ENCODE data around the gene MCIDAS. TPM values are rescaled to one million over a fixed set of nuclear protein-coding genes. Genes with fewer than 3 reads are reported as not detected.

Gene MCIDAS
- polyA plus RNA-seq, 1 donor (not counting 4 experiments of a cell fraction or from before 2014, with no cell fraction given): 0.03 TPM

DNA sequence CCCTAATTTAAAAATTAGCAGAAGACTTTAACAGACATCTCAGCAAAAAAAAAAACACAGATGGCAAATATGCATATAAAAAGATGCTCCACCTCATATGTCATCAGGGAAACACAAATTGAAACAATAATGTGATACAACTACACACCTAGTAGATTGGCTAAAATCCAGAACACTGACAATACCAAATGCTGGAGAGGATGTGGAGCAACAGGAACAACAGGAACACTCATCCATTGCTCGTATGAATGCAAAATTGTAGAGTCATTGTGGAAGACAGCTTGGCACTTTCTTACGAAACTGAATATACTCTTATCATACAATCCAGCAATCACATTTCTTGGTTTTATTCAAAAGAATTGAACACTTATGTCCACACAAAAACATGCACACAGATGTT lies 22.1 kb downstream of the MCIDAS start:
- no peak for DNase-seq (ENCODE audit: low read depth, low spot score)
- no peaks in the 10 kb centered on the region for H4K20me1 ChIP-seq (ENCODE audit: control insufficient read depth, extremely low read depth, insufficient read depth, low read length)

DNA sequence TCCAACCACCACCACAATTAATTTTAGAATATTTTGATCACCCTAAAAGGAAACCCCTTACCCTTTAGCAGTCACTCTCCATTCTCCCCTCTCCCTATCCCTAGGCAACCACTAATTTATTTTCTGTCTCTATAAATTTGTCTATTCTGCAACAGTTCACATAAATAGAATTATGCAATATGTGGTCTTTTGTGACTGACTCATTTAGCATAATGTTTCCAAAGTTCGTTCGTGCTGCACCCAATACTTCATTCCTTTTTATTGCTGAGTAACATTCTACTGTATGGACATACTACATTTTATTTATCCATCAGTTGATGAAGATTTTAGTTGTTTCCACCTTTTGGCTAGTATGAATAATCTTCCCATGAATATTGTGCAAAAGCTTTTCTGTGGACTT lies 36.0 kb downstream of the MCIDAS start:
- no peaks in the 10 kb centered on the region for H3K9me3 ChIP-seq (ENCODE audit: control insufficient read depth, low read depth, low read length)
- DNase-seq (ENCODE audit: low read depth, low spot score) (no peak), FAIRE-seq (no peak)
- dilution Hi-C loops (cut with MboI; ENCODE audit: extremely low pct_ligation_motif_present, low sequenced_read_pairs): no loop called here
- H2AFZ ChIP-seq (ENCODE audit: control insufficient read depth, low read length): no peak overlapping the region
- H3K27me3 ChIP-seq (ENCODE audit: control insufficient read depth, extremely low read depth, insufficient read depth, low read length): peaks cover 10% of the 10 kb centered on the region
- no peaks in the 10 kb centered on the region for H4K20me1 ChIP-seq (ENCODE audit: control insufficient read depth, extremely low read depth, insufficient read depth, low read length)
- H3K9me1 ChIP-seq (ENCODE audit: control insufficient read depth, extremely low read depth, insufficient read depth, low read length): no peaks in the 10 kb centered on the region
- no peak overlapping the region for H3K4me3 ChIP-seq (ENCODE audit: control insufficient read depth in 2 of 3, extremely low read depth in 1 of 3, insufficient read depth in 2 of 3, low read depth in 1 of 3, low read length in 3 of 3)
- TF ChIP-seq EZH2 (IDR thresholded peaks at IDR 0.05; ENCODE audit: low read length): no peak
- TF ChIP-seq, protein P1, sequence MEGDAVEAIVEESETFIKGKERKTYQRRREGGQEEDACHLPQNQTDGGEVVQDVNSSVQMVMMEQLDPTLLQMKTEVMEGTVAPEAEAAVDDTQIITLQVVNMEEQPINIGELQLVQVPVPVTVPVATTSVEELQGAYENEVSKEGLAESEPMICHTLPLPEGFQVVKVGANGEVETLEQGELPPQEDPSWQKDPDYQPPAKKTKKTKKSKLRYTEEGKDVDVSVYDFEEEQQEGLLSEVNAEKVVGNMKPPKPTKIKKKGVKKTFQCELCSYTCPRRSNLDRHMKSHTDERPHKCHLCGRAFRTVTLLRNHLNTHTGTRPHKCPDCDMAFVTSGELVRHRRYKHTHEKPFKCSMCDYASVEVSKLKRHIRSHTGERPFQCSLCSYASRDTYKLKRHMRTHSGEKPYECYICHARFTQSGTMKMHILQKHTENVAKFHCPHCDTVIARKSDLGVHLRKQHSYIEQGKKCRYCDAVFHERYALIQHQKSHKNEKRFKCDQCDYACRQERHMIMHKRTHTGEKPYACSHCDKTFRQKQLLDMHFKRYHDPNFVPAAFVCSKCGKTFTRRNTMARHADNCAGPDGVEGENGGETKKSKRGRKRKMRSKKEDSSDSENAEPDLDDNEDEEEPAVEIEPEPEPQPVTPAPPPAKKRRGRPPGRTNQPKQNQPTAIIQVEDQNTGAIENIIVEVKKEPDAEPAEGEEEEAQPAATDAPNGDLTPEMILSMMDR (optimal IDR thresholded peaks at IDR 0.05 in 1 of 3, IDR thresholded peaks at IDR 0.05 in 1 of 3, conservative IDR thresholded peaks at IDR 0.05 in 1 of 3; ENCODE audit: extremely low read depth in 1 of 3, insufficient read depth in 2 of 3, low read length in 3 of 3): no peak
- no peak overlapping the region for H3K27ac ChIP-seq (ENCODE audit: control insufficient read depth, insufficient read depth, low read length)
- no peak overlapping the region for H3K9ac ChIP-seq (ENCODE audit: control insufficient read depth, extremely low read depth, insufficient read depth, low read length)
- H3K36me3 ChIP-seq (ENCODE audit: control insufficient read depth in 2 of 2, extremely low read depth in 1 of 2, insufficient read depth in 2 of 2, low read length in 2 of 2): no peaks in the 10 kb centered on the region
- no peak overlapping the region for H3K4me2 ChIP-seq (ENCODE audit: control insufficient read depth, extremely low read depth, insufficient read depth, low read depth, low read length)
- no peaks in the 10 kb centered on the region for H3K4me1 ChIP-seq (ENCODE audit: control insufficient read depth, extremely low read depth, insufficient read depth, low read length)
- H3K79me2 ChIP-seq (ENCODE audit: control insufficient read depth, insufficient read depth, low read length): no peaks in the 10 kb centered on the region

More for the DNA sequence above, 22.1 kb downstream of the MCIDAS start:
- Histone ChIP-seq H3K4me1 (ENCODE audit: control insufficient read depth, extremely low read depth, insufficient read depth, low read length) (no peaks in the 10 kb centered on the region), H3K4me3 (ENCODE audit: control insufficient read depth in 2 of 3, extremely low read depth in 1 of 3, insufficient read depth in 2 of 3, low read depth in 1 of 3, low read length in 3 of 3) (no peak overlapping the region), H3K27ac (ENCODE audit: control insufficient read depth, insufficient read depth, low read length) (no peak overlapping the region), H2AFZ (ENCODE audit: control insufficient read depth, low read length) (no peak overlapping the region), H3K9ac (ENCODE audit: control insufficient read depth, extremely low read depth, insufficient read depth, low read length) (no peak overlapping the region), H3K79me2 (ENCODE audit: control insufficient read depth, insufficient read depth, low read length) (no peaks in the 10 kb centered on the region), H3K4me2 (ENCODE audit: control insufficient read depth, extremely low read depth, insufficient read depth, low read depth, low read length) (no peak overlapping the region), H3K9me3 (ENCODE audit: control insufficient read depth, low read depth, low read length) (no peaks in the 10 kb centered on the region), H3K36me3 (ENCODE audit: control insufficient read depth in 2 of 2, extremely low read depth in 1 of 2, insufficient read depth in 2 of 2, low read length in 2 of 2) (no peaks in the 10 kb centered on the region), H3K9me1 (ENCODE audit: control insufficient read depth, extremely low read depth, insufficient read depth, low read length) (no peaks in the 10 kb centered on the region), H3K27me3 (ENCODE audit: control insufficient read depth, extremely low read depth, insufficient read depth, low read length) (no peaks in the 10 kb centered on the region)
- no peak for TF ChIP-seq EZH2 (IDR thresholded peaks at IDR 0.05; ENCODE audit: low read length)
- TF ChIP-seq, protein P1 (optimal IDR thresholded peaks at IDR 0.05 in 1 of 3, IDR thresholded peaks at IDR 0.05 in 1 of 3, conservative IDR thresholded peaks at IDR 0.05 in 1 of 3; ENCODE audit: extremely low read depth in 1 of 3, insufficient read depth in 2 of 3, low read length in 3 of 3): no peak
- FAIRE-seq: no peak
- dilution Hi-C loops (cut with MboI; ENCODE audit: extremely low pct_ligation_motif_present, low sequenced_read_pairs): no loop called here

All from keratinocyte (primary cell).